ENCODE data around the gene SEMA5B.
A peak's percentile ranks its signal among the peaks of the same experiment; 100 is the strongest.

Gene SEMA5B

DNA sequence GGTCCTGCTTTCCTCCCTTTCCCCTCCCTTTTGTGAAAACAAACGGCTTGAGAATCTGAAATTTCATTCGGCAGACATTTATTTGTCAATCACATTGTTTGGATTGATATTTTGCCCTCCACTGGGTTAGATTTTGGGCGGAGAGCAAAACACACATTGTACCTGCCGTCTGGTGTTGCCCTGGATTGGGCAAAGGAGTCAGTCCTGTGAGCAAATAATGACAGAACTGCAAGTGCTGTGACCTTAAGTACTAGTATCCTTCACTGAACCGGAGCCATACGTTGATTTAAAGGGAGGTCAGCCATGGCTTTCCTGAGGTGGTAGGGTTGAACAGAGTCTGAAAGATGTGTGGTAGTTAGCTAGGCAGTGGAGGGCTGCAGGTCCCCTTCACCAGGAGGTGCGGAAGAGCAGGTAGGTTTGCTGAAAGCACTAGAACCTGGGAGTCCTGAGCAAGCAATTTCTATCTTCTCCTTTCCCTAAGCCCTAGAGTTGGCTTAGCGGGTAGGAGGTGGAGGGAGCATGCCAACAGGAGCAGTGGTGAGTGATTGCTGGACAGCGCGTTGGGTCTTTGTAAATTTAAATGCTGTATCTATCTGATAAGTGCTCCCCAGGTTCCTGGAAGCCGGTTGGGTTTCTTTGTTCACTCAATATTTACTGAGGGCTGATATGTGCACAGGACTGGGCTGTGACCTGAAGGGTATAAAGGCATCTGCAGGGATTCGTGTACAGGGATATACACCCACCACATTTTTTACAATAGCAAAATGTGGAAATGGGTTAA lies 41.2 kb upstream of the SEMA5B start:
- ChIA-PET CTCF (no interaction called here), POLR2A (interaction anchor here (0.6 kb wide), 1 partner anchor 134 kb away, joined by 5 read pairs; no protein-coding TSS in a partner anchor)
- Histone ChIP-seq H3K27ac (ENCODE audit: extremely low read depth, low read depth, low read length) (no peak overlapping the region), H3K36me3 (ENCODE audit: control insufficient read depth in 2 of 2, insufficient read depth in 1 of 2, low read length in 2 of 2) (no peaks in the 10 kb centered on the region), H3K4me1 (ENCODE audit: control insufficient read depth, insufficient read depth, low read length) (peaks cover 11% of the 10 kb centered on the region), H3K4me3 (ENCODE audit: low read depth, low read length) (no peak overlapping the region), H3K9me3 (ENCODE audit: control insufficient read depth, insufficient read depth, low read depth, low read length) (no peaks in the 10 kb centered on the region)
- TF ChIP-seq ZNF175 (tag by site-specific recombination; IDR thresholded peaks at IDR 0.05) (no peak), ZNF624 (tag by site-specific recombination; IDR thresholded peaks at IDR 0.05) (no peak), ZFP41 (tag by site-specific recombination; IDR thresholded peaks at IDR 0.05; ENCODE audit: borderline replicate concordance) (no peak), CTCF (tag by site-specific recombination; IDR thresholded peaks at IDR 0.05) (no peak), ZNF558 (tag by site-specific recombination; IDR thresholded peaks at IDR 0.05) (no peak), SP3 (tag by site-specific recombination; IDR thresholded peaks at IDR 0.05) (0 out of 2 replicates have a peak, but pooled peaks have one; percentile 2)
- TF ChIP-seq, protein P1, sequence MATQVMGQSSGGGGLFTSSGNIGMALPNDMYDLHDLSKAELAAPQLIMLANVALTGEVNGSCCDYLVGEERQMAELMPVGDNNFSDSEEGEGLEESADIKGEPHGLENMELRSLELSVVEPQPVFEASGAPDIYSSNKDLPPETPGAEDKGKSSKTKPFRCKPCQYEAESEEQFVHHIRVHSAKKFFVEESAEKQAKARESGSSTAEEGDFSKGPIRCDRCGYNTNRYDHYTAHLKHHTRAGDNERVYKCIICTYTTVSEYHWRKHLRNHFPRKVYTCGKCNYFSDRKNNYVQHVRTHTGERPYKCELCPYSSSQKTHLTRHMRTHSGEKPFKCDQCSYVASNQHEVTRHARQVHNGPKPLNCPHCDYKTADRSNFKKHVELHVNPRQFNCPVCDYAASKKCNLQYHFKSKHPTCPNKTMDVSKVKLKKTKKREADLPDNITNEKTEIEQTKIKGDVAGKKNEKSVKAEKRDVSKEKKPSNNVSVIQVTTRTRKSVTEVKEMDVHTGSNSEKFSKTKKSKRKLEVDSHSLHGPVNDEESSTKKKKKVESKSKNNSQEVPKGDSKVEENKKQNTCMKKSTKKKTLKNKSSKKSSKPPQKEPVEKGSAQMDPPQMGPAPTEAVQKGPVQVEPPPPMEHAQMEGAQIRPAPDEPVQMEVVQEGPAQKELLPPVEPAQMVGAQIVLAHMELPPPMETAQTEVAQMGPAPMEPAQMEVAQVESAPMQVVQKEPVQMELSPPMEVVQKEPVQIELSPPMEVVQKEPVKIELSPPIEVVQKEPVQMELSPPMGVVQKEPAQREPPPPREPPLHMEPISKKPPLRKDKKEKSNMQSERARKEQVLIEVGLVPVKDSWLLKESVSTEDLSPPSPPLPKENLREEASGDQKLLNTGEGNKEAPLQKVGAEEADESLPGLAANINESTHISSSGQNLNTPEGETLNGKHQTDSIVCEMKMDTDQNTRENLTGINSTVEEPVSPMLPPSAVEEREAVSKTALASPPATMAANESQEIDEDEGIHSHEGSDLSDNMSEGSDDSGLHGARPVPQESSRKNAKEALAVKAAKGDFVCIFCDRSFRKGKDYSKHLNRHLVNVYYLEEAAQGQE (tag by site-specific recombination; IDR thresholded peaks at IDR 0.05): peak; percentile 79

GRCh38 chr3:123067689-123068600 lies 40.4 kb upstream of the SEMA5B start:
- peak overlapping the region; percentile 86 for H3K4me3 ChIP-seq (ENCODE audit: low read depth, low read length)
- H3K27ac ChIP-seq (ENCODE audit: extremely low read depth, low read depth, low read length): peak overlapping the region; percentile 72; the same call in 1 of the 2 replicates
- ChIA-PET CTCF (interaction anchor here (0.6 to 1.5 kb wide), 2 partner anchors 8 to 84 kb away, joined by 3 to 4 read pairs; no protein-coding TSS in a partner anchor), POLR2A (interaction anchor here (0.6 to 1.7 kb wide), 3 partner anchors 9 to 134 kb away, joined by 5 to 17 read pairs (median 7); partner anchors contain the start of gene SEC22A)
- H3K36me3 ChIP-seq (ENCODE audit: control insufficient read depth in 2 of 2, insufficient read depth in 1 of 2, low read length in 2 of 2): no peaks in the 10 kb centered on the region
- H3K9me3 ChIP-seq (ENCODE audit: control insufficient read depth, insufficient read depth, low read depth, low read length): no peaks in the 10 kb centered on the region
- peaks cover 11% of the 10 kb centered on the region for H3K4me1 ChIP-seq (ENCODE audit: control insufficient read depth, insufficient read depth, low read length)
- TF ChIP-seq KLF7 (tag by site-specific recombination; IDR thresholded peaks at IDR 0.05; ENCODE audit: borderline replicate concordance) (0 out of 2 replicates have a peak, but pooled peaks have one; percentile 21), ZNF391 (tag by site-specific recombination; IDR thresholded peaks at IDR 0.05; ENCODE audit: borderline replicate concordance, low read depth) (no peak), ZBTB20 (tag by site-specific recombination; IDR thresholded peaks at IDR 0.05) (peak; percentile 3; the same call in 1 of the 2 replicates), ZNF501 (tag by site-specific recombination; IDR thresholded peaks at IDR 0.05) (no peak), KLF1 (tag by site-specific recombination; IDR thresholded peaks at IDR 0.05) (peak; percentile 73; the same call in 1 of the 2 replicates), SP3 (tag by site-specific recombination; IDR thresholded peaks at IDR 0.05) (peak; percentile 55), KLF9 (tag by site-specific recombination; IDR thresholded peaks at IDR 0.05; ENCODE audit: low read depth) (peak; percentile 18), GLIS2 (tag by site-specific recombination; IDR thresholded peaks at IDR 0.05) (peak; percentile 2; the same call in 1 of the 2 replicates), IKZF3 (tag by site-specific recombination; IDR thresholded peaks at IDR 0.05) (peak; percentile 70; the same call in 1 of the 2 replicates), ZXDB (tag by site-specific recombination; IDR thresholded peaks at IDR 0.05) (no peak), ZBTB44 (tag by site-specific recombination; IDR thresholded peaks at IDR 0.05) (no peak), ZNF521 (tag by site-specific recombination; IDR thresholded peaks at IDR 0.05) (no peak), SP2 (tag by site-specific recombination; IDR thresholded peaks at IDR 0.05) (peak; percentile 66), ZNF701 (tag by site-specific recombination; IDR thresholded peaks at IDR 0.05) (no peak)
- TF ChIP-seq, protein P2, sequence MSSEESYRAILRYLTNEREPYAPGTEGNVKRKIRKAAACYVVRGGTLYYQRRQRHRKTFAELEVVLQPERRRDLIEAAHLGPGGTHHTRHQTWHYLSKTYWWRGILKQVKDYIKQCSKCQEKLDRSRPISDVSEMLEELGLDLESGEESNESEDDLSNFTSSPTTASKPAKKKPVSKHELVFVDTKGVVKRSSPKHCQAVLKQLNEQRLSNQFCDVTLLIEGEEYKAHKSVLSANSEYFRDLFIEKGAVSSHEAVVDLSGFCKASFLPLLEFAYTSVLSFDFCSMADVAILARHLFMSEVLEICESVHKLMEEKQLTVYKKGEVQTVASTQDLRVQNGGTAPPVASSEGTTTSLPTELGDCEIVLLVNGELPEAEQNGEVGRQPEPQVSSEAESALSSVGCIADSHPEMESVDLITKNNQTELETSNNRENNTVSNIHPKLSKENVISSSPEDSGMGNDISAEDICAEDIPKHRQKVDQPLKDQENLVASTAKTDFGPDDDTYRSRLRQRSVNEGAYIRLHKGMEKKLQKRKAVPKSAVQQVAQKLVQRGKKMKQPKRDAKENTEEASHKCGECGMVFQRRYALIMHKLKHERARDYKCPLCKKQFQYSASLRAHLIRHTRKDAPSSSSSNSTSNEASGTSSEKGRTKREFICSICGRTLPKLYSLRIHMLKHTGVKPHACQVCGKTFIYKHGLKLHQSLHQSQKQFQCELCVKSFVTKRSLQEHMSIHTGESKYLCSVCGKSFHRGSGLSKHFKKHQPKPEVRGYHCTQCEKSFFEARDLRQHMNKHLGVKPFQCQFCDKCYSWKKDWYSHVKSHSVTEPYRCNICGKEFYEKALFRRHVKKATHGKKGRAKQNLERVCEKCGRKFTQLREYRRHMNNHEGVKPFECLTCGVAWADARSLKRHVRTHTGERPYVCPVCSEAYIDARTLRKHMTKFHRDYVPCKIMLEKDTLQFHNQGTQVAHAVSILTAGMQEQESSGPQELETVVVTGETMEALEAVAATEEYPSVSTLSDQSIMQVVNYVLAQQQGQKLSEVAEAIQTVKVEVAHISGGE (tag by site-specific recombination; conservative IDR thresholded peaks at IDR 0.05; ENCODE audit: low read depth): 0 out of 2 replicates have a peak, but pooled peaks have one; percentile 32

Measured in HEK293 (cell line).